ENCODE results near the gene SIGLEC5.

SIGLEC5 gene

DNA sequence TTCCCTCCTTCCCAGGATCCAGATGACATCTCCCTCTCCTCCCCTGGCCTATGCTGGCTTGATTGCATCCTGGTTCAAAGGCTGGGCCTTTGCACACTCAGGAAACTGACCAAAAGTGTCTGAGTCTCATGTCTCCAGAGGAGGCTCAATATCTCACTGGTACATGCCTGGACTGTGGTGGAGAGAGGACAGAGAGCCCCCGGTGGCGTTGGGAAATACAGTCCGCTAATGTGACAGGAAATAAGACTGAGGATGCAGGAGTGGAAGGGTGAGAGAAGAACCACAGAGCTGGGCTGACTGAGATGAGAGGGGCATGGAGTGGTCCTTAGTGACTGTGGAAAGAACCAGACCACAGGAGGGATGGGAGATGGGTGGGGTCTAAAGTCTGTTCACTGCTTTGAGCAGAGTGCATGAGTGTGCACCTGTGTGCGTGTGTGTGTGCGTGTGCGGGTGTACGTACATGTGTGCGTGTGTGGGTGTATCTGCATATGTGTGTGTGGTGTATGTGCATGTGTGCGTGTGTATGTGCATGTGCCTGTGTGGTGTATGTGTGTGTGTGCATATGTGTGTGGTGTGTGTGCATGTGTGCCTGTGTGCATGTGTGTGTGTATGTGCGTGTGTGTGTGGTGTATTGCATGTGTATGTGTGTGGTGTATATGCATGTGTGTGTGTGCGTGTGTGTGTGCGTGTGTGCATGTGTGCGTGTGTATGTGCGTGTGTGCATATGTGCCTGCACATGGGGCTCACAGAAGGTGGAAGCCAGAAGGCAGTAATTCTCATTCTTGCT is 1.9 kb downstream of the SIGLEC5 start:
- DNase-seq (ENCODE audit: low read depth), result no peak

GRCh38 chr19:51627491-51628138 is 2.6 kb downstream of the SIGLEC5 start:
- DNase-seq (ENCODE audit: low read depth), result no peak

GRCh38 chr19:51626675-51627074 is 3.5 kb downstream of the SIGLEC5 start:
- DNase-seq (ENCODE audit: low read depth), result no peak

- no peak for DNase-seq (ENCODE audit: low read depth)
Measured at GRCh38 chr19:51621178-51621577, 9.0 kb downstream of the SIGLEC5 start.

GRCh38 chr19:51615991-51616390 is 14.2 kb downstream of the SIGLEC5 start:
- no peak for DNase-seq (ENCODE audit: low read depth)

GRCh38 chr19:51614789-51615188 is 15.4 kb downstream of the SIGLEC5 start:
- DNase-seq (ENCODE audit: low read depth), result no peak

DNA sequence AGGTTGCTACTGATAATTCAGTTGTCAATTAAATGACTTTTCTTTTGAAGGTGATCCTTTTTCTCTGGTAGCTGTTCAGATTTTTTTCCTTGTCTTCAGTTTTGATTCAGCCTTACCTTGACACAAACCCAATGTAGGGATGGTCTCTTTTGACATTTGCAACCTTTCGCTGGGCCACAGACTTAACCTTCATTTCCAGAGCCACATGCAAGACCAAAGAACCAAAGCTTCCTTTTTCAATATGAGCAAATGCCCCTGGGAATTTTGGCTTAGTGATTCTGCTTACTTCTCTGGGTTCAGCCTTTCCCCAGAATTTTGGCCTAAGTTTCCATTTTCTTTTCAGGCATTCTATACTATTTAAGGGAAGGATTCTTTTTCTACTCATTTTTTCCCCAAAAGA is 19.6 kb downstream of the SIGLEC5 start:
- no peak for DNase-seq (ENCODE audit: low read depth)

DNA sequence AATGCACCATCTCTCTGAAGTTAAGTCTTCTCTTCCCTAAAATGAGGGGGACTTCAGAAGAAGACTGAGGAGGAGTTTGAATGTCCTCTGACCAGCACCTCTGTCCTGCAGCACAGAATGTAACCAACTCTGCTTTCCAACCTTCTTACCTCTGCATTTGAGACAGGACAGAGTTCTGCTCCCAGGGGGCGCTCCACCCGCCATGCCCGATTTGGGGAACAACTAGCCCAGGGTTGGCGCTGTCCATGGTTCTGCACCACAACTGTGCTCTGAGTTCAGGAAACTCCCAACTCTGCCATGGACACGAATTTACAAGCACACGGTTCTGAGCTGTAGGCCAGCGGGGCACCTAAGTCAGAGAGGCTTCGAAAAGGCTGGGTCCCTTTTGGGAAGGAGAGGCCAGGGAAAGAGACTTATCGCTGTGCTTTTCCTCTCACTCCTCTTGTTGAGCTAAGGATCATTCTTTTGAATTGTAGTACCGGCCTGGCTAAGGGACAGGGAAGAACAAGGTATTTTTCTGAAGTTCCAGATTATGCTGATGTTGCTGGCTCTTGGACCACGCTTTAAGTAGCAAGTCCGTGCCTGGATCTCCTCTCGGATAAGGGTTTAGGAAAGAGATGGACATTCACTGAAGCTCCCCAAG is 22.2 kb downstream of the SIGLEC5 start:
- no peak for DNase-seq (ENCODE audit: low read depth)

- no peak for DNase-seq (ENCODE audit: low read depth)
Measured at GRCh38 chr19:51607077-51607476, 23.1 kb downstream of the SIGLEC5 start.

DNA sequence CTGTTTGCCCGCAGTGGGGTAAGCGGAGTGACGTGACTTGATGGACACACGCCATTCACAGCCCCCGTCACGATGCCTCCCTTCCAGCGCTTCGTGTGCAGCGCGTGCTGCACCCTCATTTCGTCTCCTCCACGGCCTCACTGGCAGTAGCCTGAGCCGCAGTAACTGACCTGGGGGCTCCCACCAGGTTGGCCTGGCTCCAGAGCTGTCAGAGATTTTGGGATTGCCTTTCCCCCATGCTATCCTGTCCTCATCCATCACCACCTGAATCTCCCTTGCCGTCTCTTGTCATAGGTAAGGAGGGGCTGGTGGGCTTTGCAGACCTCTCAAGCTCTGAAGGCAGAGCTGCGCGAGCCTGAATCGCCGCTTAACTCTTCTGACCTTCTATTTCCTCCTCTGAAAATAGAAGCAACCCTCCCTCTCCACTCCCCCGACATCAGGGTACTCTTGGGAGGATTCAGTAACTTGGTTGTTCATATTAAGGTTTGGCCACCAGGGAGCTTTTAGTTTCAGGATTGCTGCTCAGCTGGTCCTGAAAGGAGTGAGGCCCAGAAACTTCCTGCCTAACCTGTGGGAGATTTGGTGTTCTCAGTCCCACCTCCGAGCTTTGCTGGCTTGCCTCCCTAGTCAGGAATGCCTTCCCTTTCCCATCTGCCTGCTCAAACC is 27.9 kb downstream of the SIGLEC5 start:
- no peak for DNase-seq (ENCODE audit: low read depth)

DNA sequence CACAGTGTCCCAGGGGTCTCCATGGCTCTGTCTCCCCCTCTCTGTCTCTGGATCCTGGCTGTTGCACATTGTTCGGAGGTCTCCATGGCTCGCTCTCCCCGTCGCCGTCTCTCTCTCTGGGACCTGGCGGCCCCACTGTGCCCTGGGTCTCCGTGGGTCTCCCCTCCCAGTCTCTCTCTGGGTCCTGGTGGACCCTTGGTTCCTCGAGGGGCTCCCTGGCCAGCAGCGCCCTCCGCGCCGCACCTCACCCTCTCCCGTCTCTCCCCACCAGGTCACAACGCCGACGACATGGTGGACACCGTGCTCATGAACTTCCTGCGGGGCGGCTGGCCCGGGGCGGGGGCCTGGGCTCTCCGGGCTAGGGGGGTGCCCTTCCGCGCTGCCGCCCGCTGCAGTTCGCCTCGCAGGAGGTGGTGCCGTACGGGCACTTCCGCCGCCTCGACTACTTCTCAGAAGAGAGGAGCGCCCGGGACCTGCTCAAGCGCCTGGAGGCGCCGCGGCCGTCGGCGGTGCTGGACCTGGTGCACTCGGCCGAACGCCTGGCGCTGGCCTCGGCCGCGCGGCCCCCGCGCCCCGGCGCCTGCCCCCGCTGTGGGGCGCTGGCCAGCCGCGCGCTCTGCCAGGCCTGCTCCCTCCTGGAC is 29.1 kb downstream of the SIGLEC5 start:
- DNase-seq (ENCODE audit: low read depth), result no peak

- DNase-seq (ENCODE audit: low read depth), result no peak
Measured at GRCh38 chr19:51599084-51599483, 31.1 kb downstream of the SIGLEC5 start.

DNA sequence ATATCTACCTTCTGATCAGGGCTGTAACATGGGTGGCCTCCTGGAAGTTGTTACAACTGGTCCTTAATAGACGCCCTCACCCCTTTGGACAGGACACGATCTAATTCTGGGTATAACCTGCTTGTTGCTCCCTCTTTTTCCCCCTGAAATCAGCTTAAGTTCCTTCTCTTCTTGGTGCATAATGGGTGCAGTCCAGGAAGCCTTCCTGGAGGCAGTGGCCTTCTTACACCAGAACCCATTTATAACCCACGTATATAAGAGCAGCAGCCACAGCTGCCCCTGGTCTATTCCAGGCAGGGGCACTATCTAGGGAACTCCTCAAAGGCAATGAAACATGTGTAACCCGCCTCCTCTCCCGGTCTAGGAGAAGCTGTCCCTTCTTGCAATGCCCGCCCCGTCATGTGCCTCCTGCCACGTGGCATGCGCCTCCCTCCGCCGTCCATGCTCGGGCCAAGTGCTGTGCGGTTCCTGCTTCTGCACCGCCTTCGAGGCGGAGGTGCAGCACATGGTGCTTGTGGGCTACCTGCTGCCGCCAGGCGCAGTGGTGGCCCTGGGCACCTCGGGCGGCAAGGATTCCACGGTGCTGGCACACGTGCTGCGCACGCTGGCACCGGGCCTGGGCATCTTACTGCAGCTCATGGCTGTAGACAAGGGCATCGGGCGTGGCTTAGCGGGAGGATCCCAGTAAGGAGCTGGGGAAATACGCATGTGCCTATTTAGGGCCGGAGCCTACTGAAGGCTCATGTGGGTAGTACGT is 31.9 kb downstream of the SIGLEC5 start:
- no peak for DNase-seq (ENCODE audit: low read depth)

DNA sequence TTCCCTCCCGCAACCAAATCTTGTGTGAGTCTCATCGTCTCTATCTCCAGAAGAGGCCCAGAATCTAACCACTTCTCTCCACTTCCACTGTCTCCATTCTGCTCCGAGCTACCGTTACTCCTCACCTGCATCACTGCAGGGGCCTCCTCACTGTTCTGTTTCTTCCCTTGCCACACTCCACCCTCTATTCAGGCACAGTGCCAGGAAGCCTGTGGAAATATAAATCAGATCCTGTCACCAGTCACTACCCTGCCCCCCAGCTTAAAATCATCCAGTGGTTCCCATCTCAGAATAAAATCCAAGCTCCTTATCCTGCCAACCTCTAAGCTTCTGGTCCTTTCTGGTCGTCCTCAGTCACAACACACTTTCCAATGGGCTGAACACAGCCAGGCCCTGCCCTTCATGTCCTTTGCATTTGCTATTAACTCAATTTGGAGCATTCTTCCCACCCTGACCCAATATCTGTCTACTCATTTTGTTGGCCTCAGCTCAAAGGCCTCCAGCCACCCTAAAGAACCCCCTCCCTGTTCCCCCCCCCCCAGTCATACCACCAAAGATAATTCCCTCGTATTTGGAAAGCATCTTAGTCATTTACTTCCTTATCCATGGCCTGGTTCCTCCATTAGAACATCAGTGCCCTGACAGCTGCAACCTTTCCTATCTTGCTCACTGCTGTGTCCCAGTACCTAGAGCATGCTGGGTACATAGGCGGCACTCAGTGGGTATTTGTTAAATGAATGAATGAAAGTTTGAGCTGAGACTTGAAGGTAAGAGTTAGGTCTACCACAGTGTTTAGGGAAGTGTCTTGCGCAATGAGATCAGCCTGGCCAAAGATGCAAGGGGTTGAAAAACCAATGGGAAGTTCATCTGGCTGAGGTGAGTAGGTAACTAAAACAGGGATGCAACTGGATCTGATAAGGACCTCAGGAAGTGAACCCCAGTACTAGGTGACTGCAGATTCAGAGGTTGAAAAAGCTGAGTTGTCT is 34.7 kb downstream of the SIGLEC5 start:
- no peak for DNase-seq (ENCODE audit: low read depth)

- DNase-seq (ENCODE audit: low read depth), result no peak
Measured at GRCh38 chr19:51594774-51595109, 35.5 kb downstream of the SIGLEC5 start.

GRCh38 chr19:51593969-51594773 is 36.0 kb downstream of the SIGLEC5 start:
- DNase-seq (ENCODE audit: low read depth), result peak; percentile 84

- DNase-seq (ENCODE audit: low read depth), result no peak
Measured at GRCh38 chr19:51593138-51593890, 36.9 kb downstream of the SIGLEC5 start.

DNA sequence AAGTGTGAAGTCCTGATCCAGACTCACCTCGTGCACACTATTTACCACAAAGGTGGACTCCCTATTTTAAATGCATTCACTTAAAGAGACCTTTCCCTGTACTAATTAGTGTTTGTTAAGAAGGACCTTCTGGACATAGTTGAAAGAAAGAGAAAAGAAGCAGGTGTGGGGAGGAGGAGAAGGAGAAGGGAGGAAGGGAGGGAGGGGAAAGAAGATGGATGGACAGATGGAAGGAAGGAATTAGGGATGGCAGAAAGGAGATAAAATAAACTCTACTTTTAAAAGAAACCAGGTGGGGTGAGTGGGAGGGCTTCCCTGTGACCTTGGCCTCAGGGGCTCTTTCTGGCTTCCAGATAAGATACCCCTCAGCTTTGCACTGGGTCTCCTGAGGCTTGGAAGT is 37.7 kb downstream of the SIGLEC5 start:
- DNase-seq (ENCODE audit: low read depth), result no peak

GRCh38 chr19:51590441-51590840 is 39.8 kb downstream of the SIGLEC5 start:
- no peak for DNase-seq (ENCODE audit: low read depth)

All from GM04503 (cell line).